Psoas muscle (tissue), 8 donors: Measurements from ENCODE around the gene CDNF. TPM values are rescaled to one million over a fixed set of nuclear protein-coding genes. Genes with fewer than 3 reads are reported as not detected.
"Not testable (repeated sequence)": the region's sequence is repeated elsewhere in the genome, so short reads cannot be mapped to it uniquely, and the experiment has no call there.

ENCODE experiments used
- ATAC-seq, 4 donors: fragments of 200-7000 bp; cut with Tn5 transposase; one replicate each; pipeline ENCODE4 v1.9.1; 2020; ENCODE audit warnings: moderate library complexity in 3 of 4, mild to moderate bottlenecking in 2 of 4
- DNase-seq, 2 donors: peaks; one replicate each; pipeline ENCODE4 v3.0.0-alpha.2; 2020
- H3K27ac ChIP-seq: fragments of 200-600 bp; one replicate; pipeline ENCODE4 v1.8.0; 2022
- H3K27me3 ChIP-seq, 3 donors: fragments of 200-600 bp in 1 of 3; one replicate each; pipeline versions ENCODE4 v1.6.1 to v1.8.0; 2013 to 2022; ENCODE audit warnings: low read length in 2 of 3, mild to moderate bottlenecking in 2 of 3, moderate library complexity in 1 of 3; ENCODE audit not compliant: insufficient read depth in 3 of 3
- H3K36me3 ChIP-seq, 2 donors: fragments of 200-600 bp in 1 of 2; one replicate each; pipeline versions ENCODE4 v1.6.1 to v1.8.0; 2013 to 2022; ENCODE audit warnings: low read depth in 1 of 2, mild to moderate bottlenecking in 1 of 2, moderate library complexity in 1 of 2; ENCODE audit not compliant: insufficient read depth in 1 of 2
- H3K4me1 ChIP-seq: fragments of 200-600 bp; one replicate; pipeline ENCODE4 v1.8.0; 2022
- H3K4me3 ChIP-seq: fragments of 200-600 bp; one replicate; pipeline ENCODE4 v1.8.0; 2022; ENCODE audit warnings: mild to moderate bottlenecking
- H3K9me3 ChIP-seq: fragments of 200-600 bp; one replicate; pipeline ENCODE4 v1.8.0; 2022
- WGBS, 3 donors: extraction: QIAGEN DNeasy Blood & Tissue Kit; methylation state at CpG; one replicate each; pipeline versions ENCODE4 v1.1.6 to v1.1.7; 2013; 5-methylcytosine and 5-hydroxymethylcytosine counted together
- intact Hi-C, 2 donors: fragments of 100-400 bp; cut with DNase I; formaldehyde crosslinking; loops; one replicate each; pipeline versions ENCODE4 v1.11.0 to v1.14.2; 2022
- polyA plus RNA-seq, 3 donors: library from polyadenylated mRNA; stranded (reverse); fragments of 200-250 nt; gene quantifications; one replicate each; pipeline ENCODE4 v1.2.3, GENCODE V29; 2013
- total RNA-seq, 4 donors: library from RNA; stranded (reverse); fragmentation: NEBNext Ultra II Directional in 2 of 4; extraction: Animal tissue kit (Norgen Biotek cat#: 25700) in 2 of 4; gene quantifications; one replicate each; pipeline versions ENCODE4 v1.2.1 to v1.2.4, GENCODE V29; 2021 to 2023
- TF ChIP-seq, protein P1 (sequence below): fragments of 200-600 bp; IDR thresholded peaks from one replicate; pipeline ENCODE4 v1.8.0; 2022; ENCODE audit warnings: antibody characterized with exemption
- donor health status: healthy with polysubstance abuse.
- donor health status: DM: no; HTN: no; CAD: no; lungs with moderate emphysema.
- donor health status: Bipolar disorder and iron deficiency.
- donor health status: healthy.
- donor health status: DM: yes; HTN: yes; CAD: no.
- donor health status: DM: no; HTN: no; CAD: no.
- donor health status: DM: no; HTN: no; CAD: no.
- donor health status: DM: yes; HTN: yes; CAD: no.

CDNF gene
- total and polyA plus RNA-seq, 7 donors: 4.9 to 23.5 (median 17.4) TPM

DNA sequence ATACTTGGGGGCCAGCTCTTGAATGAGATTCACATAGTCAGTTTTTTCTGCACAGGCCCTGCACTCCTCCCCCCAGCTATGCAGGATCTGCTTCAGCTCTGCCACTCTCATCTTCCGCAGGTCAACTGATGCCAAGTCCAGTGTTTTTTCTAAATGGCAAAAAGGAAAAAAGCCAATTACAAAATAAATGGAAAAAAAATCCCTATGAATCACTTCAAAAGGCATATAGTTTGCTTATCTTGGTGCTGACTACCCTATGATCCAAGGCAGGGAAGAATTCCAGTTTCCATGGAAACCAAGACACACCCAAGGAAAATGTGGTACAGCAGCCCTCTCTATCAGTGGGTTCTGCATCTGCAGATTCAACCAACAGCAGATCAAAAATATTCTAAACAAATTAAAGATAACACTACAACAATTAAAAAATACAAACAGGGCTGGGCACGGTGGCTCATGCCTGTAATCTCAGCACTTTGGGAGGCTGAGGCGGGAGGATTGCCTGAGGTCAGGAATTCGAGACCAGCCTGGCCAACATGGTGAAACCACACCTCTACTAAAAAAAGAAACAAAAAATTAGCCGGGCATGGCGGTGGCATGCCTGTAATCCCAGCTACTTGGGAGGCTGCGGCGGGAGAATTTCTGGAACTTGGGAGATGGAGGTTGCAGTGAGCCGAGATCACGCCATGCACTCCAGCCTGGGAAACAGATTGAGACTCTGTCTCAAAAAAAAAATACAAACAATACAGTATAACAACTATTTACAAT, 17.6 kb downstream of the CDNF start:
- 77 to 90% (median 88%) methylated on average over 10 of the region's 10 CpGs for WGBS, 3 donors
- DNase-seq: no peak
- H3K4me1 ChIP-seq: no peaks in the 10 kb centered on the region
- ATAC-seq: no peak
- H3K27ac ChIP-seq: no peak overlapping the region
- H3K4me3 ChIP-seq: no peak overlapping the region
- TF ChIP-seq, protein P1, sequence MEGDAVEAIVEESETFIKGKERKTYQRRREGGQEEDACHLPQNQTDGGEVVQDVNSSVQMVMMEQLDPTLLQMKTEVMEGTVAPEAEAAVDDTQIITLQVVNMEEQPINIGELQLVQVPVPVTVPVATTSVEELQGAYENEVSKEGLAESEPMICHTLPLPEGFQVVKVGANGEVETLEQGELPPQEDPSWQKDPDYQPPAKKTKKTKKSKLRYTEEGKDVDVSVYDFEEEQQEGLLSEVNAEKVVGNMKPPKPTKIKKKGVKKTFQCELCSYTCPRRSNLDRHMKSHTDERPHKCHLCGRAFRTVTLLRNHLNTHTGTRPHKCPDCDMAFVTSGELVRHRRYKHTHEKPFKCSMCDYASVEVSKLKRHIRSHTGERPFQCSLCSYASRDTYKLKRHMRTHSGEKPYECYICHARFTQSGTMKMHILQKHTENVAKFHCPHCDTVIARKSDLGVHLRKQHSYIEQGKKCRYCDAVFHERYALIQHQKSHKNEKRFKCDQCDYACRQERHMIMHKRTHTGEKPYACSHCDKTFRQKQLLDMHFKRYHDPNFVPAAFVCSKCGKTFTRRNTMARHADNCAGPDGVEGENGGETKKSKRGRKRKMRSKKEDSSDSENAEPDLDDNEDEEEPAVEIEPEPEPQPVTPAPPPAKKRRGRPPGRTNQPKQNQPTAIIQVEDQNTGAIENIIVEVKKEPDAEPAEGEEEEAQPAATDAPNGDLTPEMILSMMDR: no peak
- intact Hi-C loops: loop anchor here (5.0 to 10.0 kb wide), 2 partner anchors 278 to 315 kb away; no protein-coding TSS in a partner anchor
- peaks cover 0 to 49% of the 10 kb centered on the region in 2 donors for H3K36me3 ChIP-seq
- H3K9me3 ChIP-seq: no peaks in the 10 kb centered on the region
- H3K27me3 ChIP-seq: no peaks in the 10 kb centered on the region

DNA sequence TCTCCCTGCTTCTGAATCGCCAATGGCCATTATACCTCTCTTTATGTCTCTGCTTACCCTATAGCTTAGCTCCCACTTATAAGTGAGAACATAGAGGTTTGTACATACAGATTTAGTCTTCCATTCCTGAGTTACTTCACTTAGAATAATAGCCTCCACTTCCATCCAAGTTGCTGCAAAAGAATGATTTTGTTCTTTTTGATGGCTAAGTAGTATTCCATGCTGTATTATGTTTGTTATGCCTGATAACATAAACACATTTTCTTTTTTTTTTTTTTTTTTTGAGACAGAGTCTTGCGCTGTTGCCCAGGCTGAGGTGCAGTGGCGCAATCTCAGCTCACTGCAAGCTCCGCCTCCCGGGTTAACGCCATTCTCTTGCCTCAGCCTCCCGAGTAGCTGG, 21.1 kb downstream of the CDNF start:
- DNase-seq, H3K4me3 ChIP-seq, H3K4me1 ChIP-seq, ATAC-seq, H3K27me3 ChIP-seq, H3K9me3 ChIP-seq, H3K27ac ChIP-seq, intact Hi-C loops: not testable (repeated sequence)
- H3K36me3 ChIP-seq: peaks cover 0 to 18% of the 10 kb centered on the region in 2 donors
- WGBS, 3 donors: 98 to 100% (median 100%) methylated on average over 1 to 7 of the region's 7 CpGs

DNA sequence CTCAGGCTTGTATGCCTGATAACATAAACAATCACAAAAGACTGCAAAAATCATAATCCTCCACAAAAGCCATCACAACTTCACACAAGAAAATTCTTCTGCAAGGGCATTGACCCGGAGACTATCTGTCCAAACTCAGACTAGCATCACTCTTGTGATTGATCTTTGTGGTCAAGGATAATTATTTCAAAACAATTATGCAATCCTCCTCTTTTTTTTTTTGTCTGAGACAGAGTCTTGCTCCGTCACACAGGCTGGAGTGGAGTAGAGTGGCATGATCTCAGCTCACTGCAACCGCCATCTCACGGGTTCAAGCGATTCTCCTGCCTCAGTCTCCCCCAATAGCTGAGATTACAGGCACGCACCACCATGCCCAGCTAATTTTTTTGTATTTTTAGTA, 22.2 kb downstream of the CDNF start:
- no peaks in the 10 kb centered on the region for H3K27me3 ChIP-seq
- H3K9me3 ChIP-seq: no peaks in the 10 kb centered on the region
- H3K4me3 ChIP-seq: no peak overlapping the region
- no peak overlapping the region for H3K27ac ChIP-seq
- TF ChIP-seq, protein P1: no peak
- no peak for DNase-seq
- H3K4me1 ChIP-seq: no peaks in the 10 kb centered on the region
- intact Hi-C loops: no loop called here
- H3K36me3 ChIP-seq: peaks cover 0 to 8% of the 10 kb centered on the region in 2 donors
- no peak for ATAC-seq
- 85 to 92% (median 87%) methylated on average over 6 of the region's 6 CpGs for WGBS, 3 donors

DNA sequence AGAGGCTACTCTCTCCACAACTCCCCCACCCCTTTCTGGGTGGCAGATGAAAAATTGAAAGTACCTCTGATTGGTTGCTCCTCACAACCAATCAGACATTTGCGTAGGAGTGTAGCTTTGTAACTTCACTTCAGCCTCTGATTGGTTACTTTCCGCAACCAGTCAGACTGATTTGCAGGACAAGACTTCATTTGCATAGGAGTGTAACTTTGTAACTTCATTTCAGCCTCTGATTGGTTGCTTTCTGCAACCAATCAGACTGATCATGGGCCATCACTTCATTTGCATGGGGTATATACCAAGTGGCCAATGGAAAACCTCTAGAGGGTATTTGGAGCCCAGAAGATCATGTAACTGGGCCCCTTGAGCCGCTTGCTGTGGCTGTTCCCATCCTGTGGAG, 25.6 kb downstream of the CDNF start:
- no peak for DNase-seq
- no peaks in the 10 kb centered on the region for H3K9me3 ChIP-seq
- no peak for ATAC-seq
- no peaks in the 10 kb centered on the region for H3K36me3 ChIP-seq
- WGBS, 3 donors: 83 to 94% (median 87%) methylated on average over 3 of the region's 3 CpGs
- intact Hi-C loops: no loop called here
- no peak overlapping the region for H3K4me3 ChIP-seq
- TF ChIP-seq, protein P1: no peak
- H3K27me3 ChIP-seq: no peaks in the 10 kb centered on the region
- H3K27ac ChIP-seq: no peak overlapping the region
- H3K4me1 ChIP-seq: no peaks in the 10 kb centered on the region

DNA sequence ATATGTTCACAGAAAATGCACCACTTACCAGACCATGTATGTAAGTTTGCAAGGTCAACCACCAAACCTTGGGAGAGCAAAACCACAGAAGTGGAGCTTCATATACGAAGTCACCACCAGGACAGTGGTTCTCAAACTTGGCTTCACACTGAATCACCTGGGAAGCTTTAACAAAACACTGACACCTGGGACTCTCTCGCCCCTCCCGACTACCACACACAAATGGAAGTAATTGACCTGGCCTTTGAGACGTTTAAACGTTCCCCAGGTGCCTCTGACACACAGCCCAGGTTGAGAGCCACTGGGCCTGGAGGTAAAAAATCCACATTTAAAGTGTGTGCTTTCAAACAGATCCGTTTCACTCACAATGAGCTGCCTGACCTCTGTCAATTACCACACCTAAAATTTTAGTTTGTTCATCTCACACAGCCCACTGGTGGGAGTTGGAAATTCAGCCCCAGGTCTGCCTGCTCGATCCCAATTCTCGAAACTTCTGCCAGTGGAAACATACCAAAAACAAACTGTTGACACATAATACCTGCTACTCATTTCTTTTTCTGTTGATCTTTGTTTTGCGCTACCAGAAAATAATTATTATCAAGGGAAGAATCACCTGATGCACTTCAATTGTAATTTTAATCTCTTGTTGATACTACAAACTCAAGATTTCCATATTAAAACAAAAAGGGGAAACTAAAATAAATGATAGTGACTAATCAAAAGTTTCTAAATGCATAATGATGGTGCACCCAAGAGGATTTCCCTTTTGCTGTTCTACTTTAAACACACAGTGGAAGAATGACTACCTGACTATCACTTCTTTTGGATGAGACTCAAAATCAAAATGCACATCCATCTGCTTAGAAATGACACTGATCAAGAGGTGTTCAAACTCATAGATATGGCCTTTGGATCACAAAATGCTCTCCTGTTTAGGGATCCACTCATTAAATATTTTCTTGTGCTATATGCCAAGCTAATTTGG, 26.6 kb downstream of the CDNF start:
- TF ChIP-seq, protein P1: no peak
- H3K27ac ChIP-seq: no peak overlapping the region
- H3K4me1 ChIP-seq: no peaks in the 10 kb centered on the region
- no peaks in the 10 kb centered on the region for H3K9me3 ChIP-seq
- intact Hi-C loops: no loop called here
- H3K27me3 ChIP-seq: no peaks in the 10 kb centered on the region
- no peak overlapping the region for H3K4me3 ChIP-seq
- no peak for ATAC-seq
- DNase-seq: no peak
- 62 to 65% (median 64%) methylated on average over 9 of the region's 9 CpGs for WGBS, 3 donors
- no peaks in the 10 kb centered on the region for H3K36me3 ChIP-seq
